Keratinocyte (primary cell): ENCODE data around the gene GXYLT1. TPM values are rescaled to one million over a fixed set of nuclear protein-coding genes. Genes with fewer than 3 reads are reported as not detected.

Source experiments
- DNase-seq: peaks from one replicate; pipeline ENCODE4 v3.0.0-alpha.2; 2011; ENCODE audit warnings: low read depth, missing footprints, low spot score
- FAIRE-seq: peaks from 2 replicates; lab custom pipeline; 2011; peaks lifted over from hg19 to GRCh38; lab: Jason Lieb, UNC
- H2AFZ ChIP-seq: 2 replicates; pipeline ENCODE4 v1.6.0; 2012; ENCODE audit warnings: low read length, control low read depth, inconsistent platforms; ENCODE audit not compliant: control insufficient read depth
- H3K27ac ChIP-seq: 2 replicates; pipeline ENCODE4 v1.5.1; 2011; ENCODE audit warnings: low read length; ENCODE audit not compliant: control insufficient read depth, insufficient read depth
- H3K27me3 ChIP-seq: 3 replicates; pipeline ENCODE4 v1.6.0; 2011; ENCODE audit warnings: low read length; ENCODE audit not compliant: control insufficient read depth, insufficient read depth; ENCODE audit errors: extremely low read depth
- H3K36me3 ChIP-seq, 2 experiments: 2 replicates in 1 of 2; 3 replicates in 1 of 2; pipeline ENCODE4 v1.5.1; 2011; ENCODE audit warnings: low read length in 2 of 2, mild to moderate bottlenecking in 1 of 2; ENCODE audit not compliant: control insufficient read depth in 2 of 2, insufficient read depth in 2 of 2; ENCODE audit errors: extremely low read depth in 1 of 2
- H3K4me1 ChIP-seq: 3 replicates; pipeline ENCODE4 v1.5.1; 2011; ENCODE audit warnings: low read length; ENCODE audit not compliant: control insufficient read depth, insufficient read depth; ENCODE audit errors: extremely low read depth
- H3K4me2 ChIP-seq: 3 replicates; pipeline ENCODE4 v1.6.0; 2011; ENCODE audit warnings: low read depth, low read length; ENCODE audit not compliant: control insufficient read depth, insufficient read depth; ENCODE audit errors: extremely low read depth
- H3K4me3 ChIP-seq, 3 experiments: fragments of 200-600 bp in 1 of 3; sonication (generic) in 1 of 3; 2 replicates in 2 of 3; 3 replicates in 1 of 3; pipeline ENCODE4 v1.5.1; 2011 to 2016; ENCODE audit warnings: low read length in 3 of 3, mild to moderate bottlenecking in 3 of 3, control low read depth in 2 of 3, inconsistent platforms in 1 of 3, low read depth in 1 of 3, mixed read lengths in 1 of 3, mixed run types in 1 of 3, moderate library complexity in 1 of 3; ENCODE audit not compliant: control insufficient read depth in 2 of 3, insufficient read depth in 2 of 3; ENCODE audit errors: extremely low read depth in 1 of 3
- H3K79me2 ChIP-seq: 2 replicates; pipeline ENCODE4 v1.6.0; 2012; ENCODE audit warnings: low read length; ENCODE audit not compliant: control insufficient read depth, insufficient read depth
- H3K9ac ChIP-seq: 3 replicates; pipeline ENCODE4 v1.6.0; 2011; ENCODE audit warnings: low read length; ENCODE audit not compliant: control insufficient read depth, insufficient read depth; ENCODE audit errors: extremely low read depth
- H3K9me1 ChIP-seq: 3 replicates; pipeline ENCODE4 v1.6.0; 2011; ENCODE audit warnings: low read length; ENCODE audit not compliant: control insufficient read depth, insufficient read depth; ENCODE audit errors: extremely low read depth
- H3K9me3 ChIP-seq: 2 replicates; pipeline ENCODE4 v1.5.1; 2012; ENCODE audit warnings: low read depth, low read length; ENCODE audit not compliant: control insufficient read depth
- H4K20me1 ChIP-seq: 3 replicates; pipeline ENCODE4 v1.6.0; 2011; ENCODE audit warnings: low read length; ENCODE audit not compliant: control insufficient read depth, insufficient read depth; ENCODE audit errors: extremely low read depth
- EZH2 ChIP-seq: IDR thresholded peaks from one replicate; pipeline ENCODE4 v1.6.1; 2012; ENCODE audit warnings: inconsistent platforms, mild to moderate bottlenecking, low read length, moderate library complexity
- dilution Hi-C: fragments of 300-500 bp; cut with MboI; formaldehyde crosslinking; loops from one replicate; pipeline ENCODE4 v1.7.0; 2020; ENCODE audit warnings: low sequenced_read_pairs; ENCODE audit not compliant: extremely low pct_ligation_motif_present
- polyA plus RNA-seq, 5 experiments: library from polyadenylated mRNA; depleted of rRNA in 3 of 5; stranded (reverse) in 3 of 5; stranded (forward) in 1 of 5; unstranded in 1 of 5; fragments of >200 nt; gene quantifications; 1 replicate in 1 of 5; 2 replicates in 3 of 5; 3 replicates in 1 of 5; pipeline versions ENCODE4 v1.2.1 to v1.2.3, GENCODE V29; 2011 to 2012; ENCODE audit warnings: missing spikeins in 2 of 5, low read depth in 1 of 5, low replicate concordance in 1 of 5
- TF ChIP-seq, protein P1 (sequence below), 3 experiments: IDR thresholded peaks in 1 of 3; conservative IDR thresholded peaks in 1 of 3; optimal IDR thresholded peaks in 1 of 3; 2 replicates in 2 of 3; 3 replicates in 1 of 3; pipeline versions ENCODE3 to v1.5.1; 2011; ENCODE audit warnings: low read length in 3 of 3, mild to moderate bottlenecking in 3 of 3, moderate library complexity in 2 of 3, control low read depth in 1 of 3, inconsistent platforms in 1 of 3; ENCODE audit not compliant: insufficient read depth in 2 of 3; ENCODE audit errors: extremely low read depth in 1 of 3

GXYLT1 gene
- polyA plus RNA-seq, 1 donor (not counting 4 experiments of a cell fraction or from before 2014, with no cell fraction given): 8.1 TPM

- H3K27me3 ChIP-seq: no peaks in the 10 kb centered on the region
- H3K4me2 ChIP-seq: peak overlapping the region; percentile 94
- peak overlapping the region in 2 of 3 experiments; percentile 61 to 66 for H3K4me3 ChIP-seq
- H3K4me1 ChIP-seq: peaks cover 33% of the 10 kb centered on the region
- H4K20me1 ChIP-seq: peaks cover 5% of the 10 kb centered on the region
- H3K27ac ChIP-seq: peak overlapping the region; percentile 80
- no peaks in the 10 kb centered on the region for H3K36me3 ChIP-seq
- H3K9me3 ChIP-seq: no peaks in the 10 kb centered on the region
- peaks cover 78% of the 10 kb centered on the region for H3K79me2 ChIP-seq
- H3K9ac ChIP-seq: peak overlapping the region; percentile 61
- H2AFZ ChIP-seq: no peak overlapping the region
- TF ChIP-seq, protein P1, sequence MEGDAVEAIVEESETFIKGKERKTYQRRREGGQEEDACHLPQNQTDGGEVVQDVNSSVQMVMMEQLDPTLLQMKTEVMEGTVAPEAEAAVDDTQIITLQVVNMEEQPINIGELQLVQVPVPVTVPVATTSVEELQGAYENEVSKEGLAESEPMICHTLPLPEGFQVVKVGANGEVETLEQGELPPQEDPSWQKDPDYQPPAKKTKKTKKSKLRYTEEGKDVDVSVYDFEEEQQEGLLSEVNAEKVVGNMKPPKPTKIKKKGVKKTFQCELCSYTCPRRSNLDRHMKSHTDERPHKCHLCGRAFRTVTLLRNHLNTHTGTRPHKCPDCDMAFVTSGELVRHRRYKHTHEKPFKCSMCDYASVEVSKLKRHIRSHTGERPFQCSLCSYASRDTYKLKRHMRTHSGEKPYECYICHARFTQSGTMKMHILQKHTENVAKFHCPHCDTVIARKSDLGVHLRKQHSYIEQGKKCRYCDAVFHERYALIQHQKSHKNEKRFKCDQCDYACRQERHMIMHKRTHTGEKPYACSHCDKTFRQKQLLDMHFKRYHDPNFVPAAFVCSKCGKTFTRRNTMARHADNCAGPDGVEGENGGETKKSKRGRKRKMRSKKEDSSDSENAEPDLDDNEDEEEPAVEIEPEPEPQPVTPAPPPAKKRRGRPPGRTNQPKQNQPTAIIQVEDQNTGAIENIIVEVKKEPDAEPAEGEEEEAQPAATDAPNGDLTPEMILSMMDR (optimal IDR thresholded peaks at IDR 0.05 in 1 of 3, IDR thresholded peaks at IDR 0.05 in 1 of 3, conservative IDR thresholded peaks at IDR 0.05 in 1 of 3; ENCODE audit: extremely low read depth in 1 of 3, insufficient read depth in 2 of 3, low read length in 3 of 3): no peak
- TF ChIP-seq EZH2: no peak
- dilution Hi-C loops: no loop called here
- no peaks in the 10 kb centered on the region for H3K9me1 ChIP-seq
- FAIRE-seq (peak; percentile 64), DNase-seq (no peak)
Measured at GRCh38 chr12:42130672-42131402, 13.8 kb downstream of the GXYLT1 start.

GRCh38 chr12:42129595-42130204 lies 15.0 kb downstream of the GXYLT1 start:
- dilution Hi-C loops: no loop called here
- Histone ChIP-seq H3K36me3 (no peaks in the 10 kb centered on the region), H3K4me2 (peak overlapping the region; percentile 94), H3K9me3 (no peaks in the 10 kb centered on the region), H3K9me1 (no peaks in the 10 kb centered on the region), H3K27ac (peak overlapping the region; percentile 80), H3K27me3 (no peaks in the 10 kb centered on the region), H3K4me1 (peaks cover 25% of the 10 kb centered on the region), H3K79me2 (peaks cover 73% of the 10 kb centered on the region), H4K20me1 (peaks cover 3% of the 10 kb centered on the region), H2AFZ (no peak overlapping the region), H3K9ac (no peak overlapping the region), H3K4me3 (no peak overlapping the region)
- TF ChIP-seq, protein P1 (optimal IDR thresholded peaks at IDR 0.05 in 1 of 3, IDR thresholded peaks at IDR 0.05 in 1 of 3, conservative IDR thresholded peaks at IDR 0.05 in 1 of 3; ENCODE audit: extremely low read depth in 1 of 3, insufficient read depth in 2 of 3, low read length in 3 of 3): peak in 2 of 3 experiments; percentile 56 to 77
- no peak for TF ChIP-seq EZH2
- no peak for DNase-seq
- FAIRE-seq: peak; percentile 53
